Gastroesophageal sphincter (tissue), 3 donors: ENCODE results near the gene RESF1.

ENCODE experiments used
- CTCF ChIP-seq, 4 experiments: fragments of 200-600 bp in 2 of 4; fragments of 450-650 bp in 2 of 4; sonication (generic) in 1 of 4; IDR thresholded peaks; one replicate each; pipeline ENCODE4 v1.5.1; 2017 to 2019; ENCODE audit warnings: antibody characterized with exemption in 4 of 4, mild to moderate bottlenecking in 2 of 4, moderate library complexity in 2 of 4
- EP300 ChIP-seq: sonication (generic); formaldehyde crosslinking; IDR thresholded peaks from one replicate; pipeline ENCODE4 v1.6.1; 2017; ENCODE audit warnings: antibody characterized with exemption, mild to moderate bottlenecking
- POLR2A ChIP-seq, 2 donors: fragments of 450-650 bp; IDR thresholded peaks; one replicate each; pipeline ENCODE4 v1.6.1; 2017; ENCODE audit warnings: antibody characterized with exemption in 2 of 2, mild to moderate bottlenecking in 2 of 2, moderate library complexity in 1 of 2
- POLR2AphosphoS5 ChIP-seq: sonication (generic); formaldehyde crosslinking; IDR thresholded peaks from one replicate; pipeline ENCODE4 v1.6.1; 2017; ENCODE audit warnings: antibody characterized with exemption

GRCh38 chr12:31989571-31990362, 30.6 kb downstream of the RESF1 start:
- TF ChIP-seq POLR2AphosphoS5 = no peak
- TF ChIP-seq CTCF (IDR thresholded peaks at IDR 0.05) = no peak
- TF ChIP-seq POLR2A (IDR thresholded peaks at IDR 0.05) = no peak
- no peak for TF ChIP-seq EP300
